T-cell (primary cell): ENCODE measurements around the gene DROSHA. TPM values are rescaled to one million over a fixed set of nuclear protein-coding genes. Genes with fewer than 3 reads are reported as not detected.

Experiments used
- ATAC-seq, 4 experiments: fragments of 200-7000 bp in 3 of 4; fragments of 150-1000 bp in 1 of 4; cut with Tn5 transposase; replicated peaks in 1 of 4; 1 replicate in 3 of 4; 2 replicates in 1 of 4; pipeline ENCODE4 v1.10.0; 2021; ENCODE audit warnings: moderate library complexity in 3 of 4, mild to moderate bottlenecking in 2 of 4, moderate number of reproducible peaks in 1 of 4
- CTCF ChIA-PET, 2 donors: fragments of 300-600 bp; sonication (Branson Sonifier 250); formaldehyde crosslinking; loops; one replicate each; lab custom pipeline; 2022; ENCODE audit warnings: antibody characterized with exemption in 2 of 2; lab: Charles Lee
- POLR2A ChIA-PET, 2 donors: fragments of 300-600 bp; sonication (Branson Sonifier 250); formaldehyde crosslinking; loops; one replicate each; lab custom pipeline; 2022; ENCODE audit warnings: antibody characterized with exemption in 2 of 2; lab: Charles Lee
- DNase-seq, 35 experiments: peaks; one replicate each; pipeline versions ENCODE4 v3.0.0 to v3.0.0-alpha.2; 2013 to 2023
- H3K27ac ChIP-seq: one replicate; pipeline ENCODE4 v1.5.1; 2013; ENCODE audit warnings: low read length
- H3K27me3 ChIP-seq, 2 experiments: replicated peaks in 1 of 2; 1 replicate in 1 of 2; 2 replicates in 1 of 2; pipeline versions ENCODE4 v1.6.1 to v1.7.0; 2013; ENCODE audit warnings: low read length in 1 of 2, mixed read lengths in 1 of 2; ENCODE audit not compliant: control insufficient read depth in 2 of 2, insufficient read depth in 2 of 2; ENCODE audit errors: extremely low read depth in 1 of 2
- H3K36me3 ChIP-seq, 2 donors: 1 replicate in 1 of 2; 2 replicates in 1 of 2; pipeline versions ENCODE4 v1.6.1 to v1.7.0; 2013; ENCODE audit warnings: low read length in 1 of 2; ENCODE audit not compliant: control insufficient read depth in 2 of 2, insufficient read depth in 1 of 2; ENCODE audit errors: extremely low read depth in 1 of 2
- H3K4me1 ChIP-seq, 2 experiments: 1 replicate in 1 of 2; 2 replicates in 1 of 2; pipeline versions ENCODE4 v1.6.1 to v1.7.0; 2013; ENCODE audit warnings: low read length in 2 of 2, mixed read lengths in 1 of 2; ENCODE audit not compliant: insufficient read depth in 2 of 2, control insufficient read depth in 1 of 2; ENCODE audit errors: extremely low read depth in 1 of 2
- H3K4me3 ChIP-seq, 2 donors: 1 replicate in 1 of 2; 2 replicates in 1 of 2; pipeline versions ENCODE4 v1.5.1 to v1.7.0; 2013; ENCODE audit warnings: mild to moderate bottlenecking in 2 of 2, low read length in 1 of 2, moderate library complexity in 1 of 2; ENCODE audit not compliant: control insufficient read depth in 1 of 2; ENCODE audit errors: extremely low read depth in 1 of 2
- H3K9me3 ChIP-seq: 2 replicates; pipeline ENCODE4 v1.7.0; 2013
- H3K27ac Mint-ChIP-seq, 2 donors: one replicate each; pipeline ENCODE4 v1.8.0; 2020 to 2021; ENCODE audit warnings: mild to moderate bottlenecking in 2 of 2, mixed read lengths in 2 of 2
- H3K27me3 Mint-ChIP-seq, 2 donors: one replicate each; pipeline ENCODE4 v1.8.0; 2021 to 2022; ENCODE audit warnings: mixed read lengths in 2 of 2
- H3K36me3 Mint-ChIP-seq: one replicate; pipeline ENCODE4 v1.8.0; 2021; ENCODE audit warnings: mixed read lengths
- H3K4me1 Mint-ChIP-seq, 3 donors: one replicate each; pipeline ENCODE4 v1.8.0; 2020 to 2022; ENCODE audit warnings: mixed read lengths in 3 of 3, mild to moderate bottlenecking in 1 of 3
- H3K4me3 Mint-ChIP-seq, 3 donors: one replicate each; pipeline ENCODE4 v1.8.0; 2020 to 2022; ENCODE audit warnings: mild to moderate bottlenecking in 3 of 3, mixed read lengths in 3 of 3, moderate library complexity in 3 of 3
- H3K9me3 Mint-ChIP-seq, 3 donors: one replicate each; pipeline ENCODE4 v1.8.0; 2020 to 2022; ENCODE audit warnings: mixed read lengths in 3 of 3
- WGBS: methylation state at CpG from one replicate; pipeline ENCODE4 v1.1.5; 2013; ENCODE audit warnings: missing lambda C conversion rate; ENCODE audit not compliant: insufficient coverage; 5-methylcytosine and 5-hydroxymethylcytosine counted together
- total RNA-seq, 35 experiments: library from RNA in 6 of 35; stranded (reverse) in 6 of 35; fragments of 120-200 nt in 1 of 35; gene quantifications; one replicate each; pipeline versions ENCODE4 v1.2.1 to v1.2.4 and lab custom pipeline; 2013 to 2026

The DROSHA gene
- total RNA-seq, 5 donors from 2014 or later (not counting 1 experiment from before 2014, with no cell fraction given): 42.2 to 82.1 (median 69.6) TPM

DNA sequence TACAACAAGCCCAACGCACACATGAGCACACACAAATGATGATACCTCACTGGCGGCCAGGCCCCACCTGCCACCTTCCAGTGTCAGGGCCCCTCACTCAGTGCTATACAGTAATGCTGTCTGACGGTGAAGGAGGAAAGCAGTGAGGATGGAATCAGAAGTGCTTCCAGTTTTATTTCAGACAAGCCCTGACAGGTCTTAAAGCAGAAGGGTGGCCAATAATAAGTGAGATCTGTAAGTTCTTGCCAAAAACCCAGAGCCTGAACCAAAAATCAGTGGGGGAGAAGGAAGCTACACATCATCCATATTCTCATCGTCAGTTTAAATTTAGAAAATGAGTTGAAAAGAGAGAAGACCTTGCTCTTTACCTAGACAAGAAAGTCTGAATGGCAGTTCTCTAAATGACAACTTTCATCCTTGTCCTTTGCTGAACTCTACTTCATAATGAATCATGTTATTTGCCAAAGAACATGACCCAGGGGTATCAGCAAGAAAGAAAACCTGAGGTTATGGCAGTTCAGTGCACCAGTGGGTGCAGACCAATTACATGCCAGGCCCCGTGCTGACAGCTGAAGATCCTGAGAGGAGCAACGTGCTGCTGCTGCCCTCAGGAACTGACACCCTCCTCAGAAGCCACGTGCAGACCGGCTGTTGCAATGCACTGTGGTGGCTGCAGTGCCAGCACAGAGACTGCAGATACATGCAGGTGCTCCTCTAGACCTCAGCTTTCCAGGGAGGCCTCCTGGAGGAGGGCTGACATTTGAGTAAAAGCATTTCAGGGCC is 118.7 kb downstream of the DROSHA start:
- H3K36me3 Mint-ChIP-seq: peaks cover 53% of the 10 kb centered on the region
- ATAC-seq: no peak
- H3K27ac Mint-ChIP-seq: no peak overlapping the region

DNA sequence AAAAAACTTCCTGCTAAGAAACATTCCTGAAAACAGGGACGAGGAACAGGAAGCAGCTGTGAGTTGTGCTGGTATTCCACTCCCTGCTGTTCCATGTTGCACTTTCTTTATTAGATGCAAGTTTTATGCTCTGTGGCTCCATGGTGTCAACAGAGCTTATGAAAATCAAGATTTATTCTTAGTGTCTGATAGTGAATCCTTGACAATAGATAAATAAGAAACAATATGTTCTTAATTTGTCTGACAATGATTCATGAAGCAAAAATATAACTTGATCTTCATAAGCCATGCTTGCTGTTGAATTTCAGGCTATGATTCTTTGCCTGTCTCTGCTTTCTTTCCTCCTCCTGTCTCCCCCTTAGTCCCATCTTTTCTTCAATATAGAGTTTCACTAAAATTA is 119.6 kb downstream of the DROSHA start:
- ChIA-PET CTCF (no interaction called here), POLR2A (no interaction called here)
- no peaks in the 10 kb centered on the region for H3K9me3 ChIP-seq
- WGBS: 60% methylated on average over 1 of the region's 1 CpG
- Mint-ChIP-seq H3K27ac (no peak overlapping the region), H3K36me3 (peaks cover 61% of the 10 kb centered on the region), H3K4me1 (no peaks in the 10 kb centered on the region), H3K9me3 (no peaks in the 10 kb centered on the region), H3K27me3 (no peaks in the 10 kb centered on the region), H3K4me3 (no peak overlapping the region)
- H3K27me3 ChIP-seq: no peaks in the 10 kb centered on the region
- H3K4me3 ChIP-seq: no peak overlapping the region
- ATAC-seq: no peak
- no peaks in the 10 kb centered on the region for H3K4me1 ChIP-seq
- no peak for DNase-seq
- H3K27ac ChIP-seq: no peak overlapping the region
- peaks cover 5 to 73% of the 10 kb centered on the region in 2 donors for H3K36me3 ChIP-seq

More for the DNA sequence above, 118.7 kb downstream of the DROSHA start:
- CTCF ChIA-PET: no interaction called here
- no peaks in the 10 kb centered on the region for H3K27me3 ChIP-seq
- H3K9me3 Mint-ChIP-seq: no peaks in the 10 kb centered on the region
- 95% methylated on average over 5 of the region's 8 CpGs for WGBS
- H3K4me3 ChIP-seq: no peak overlapping the region
- no peaks in the 10 kb centered on the region for H3K4me1 ChIP-seq
- no peaks in the 10 kb centered on the region for H3K4me1 Mint-ChIP-seq
- no peaks in the 10 kb centered on the region for H3K27me3 Mint-ChIP-seq
- POLR2A ChIA-PET: no interaction called here
- DNase-seq: no peak
- no peak overlapping the region for H3K4me3 Mint-ChIP-seq
- no peak overlapping the region for H3K27ac ChIP-seq
- peaks cover 8 to 73% of the 10 kb centered on the region in 2 donors for H3K36me3 ChIP-seq
- no peaks in the 10 kb centered on the region for H3K9me3 ChIP-seq

DNA sequence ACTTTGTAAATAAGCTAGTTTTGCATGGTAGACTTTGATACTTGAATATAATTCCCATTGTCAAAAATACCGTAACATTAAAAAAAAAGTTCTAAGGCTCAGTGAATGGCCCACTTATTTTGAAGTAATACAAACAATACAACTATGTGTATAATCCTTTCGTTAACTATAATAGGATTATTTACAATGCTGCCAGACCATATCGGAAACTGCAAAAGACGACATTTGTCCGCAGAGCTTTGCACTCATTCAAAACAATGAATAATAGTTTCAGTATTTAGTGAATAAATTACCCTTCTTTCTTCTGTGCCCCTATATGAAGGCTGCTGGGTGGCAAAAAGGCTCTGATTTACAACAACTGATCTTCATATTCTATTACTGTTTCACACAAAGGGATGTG is 121.8 kb downstream of the DROSHA start:
- no peak overlapping the region for H3K27ac ChIP-seq
- no peak overlapping the region for H3K4me3 ChIP-seq
- Mint-ChIP-seq H3K27me3 (no peaks in the 10 kb centered on the region), H3K4me1 (no peaks in the 10 kb centered on the region), H3K27ac (no peak overlapping the region), H3K4me3 (no peak overlapping the region), H3K9me3 (no peaks in the 10 kb centered on the region), H3K36me3 (peaks cover 78% of the 10 kb centered on the region)
- peaks cover 5 to 72% of the 10 kb centered on the region in 2 donors for H3K36me3 ChIP-seq
- no peaks in the 10 kb centered on the region for H3K9me3 ChIP-seq
- POLR2A ChIA-PET: no interaction called here
- ATAC-seq (no peak), DNase-seq (no peak)
- no peaks in the 10 kb centered on the region for H3K4me1 ChIP-seq
- no CpG with 5 or more reads among the region's 5 CpGs for WGBS
- CTCF ChIA-PET: no interaction called here
- no peaks in the 10 kb centered on the region for H3K27me3 ChIP-seq

DNA sequence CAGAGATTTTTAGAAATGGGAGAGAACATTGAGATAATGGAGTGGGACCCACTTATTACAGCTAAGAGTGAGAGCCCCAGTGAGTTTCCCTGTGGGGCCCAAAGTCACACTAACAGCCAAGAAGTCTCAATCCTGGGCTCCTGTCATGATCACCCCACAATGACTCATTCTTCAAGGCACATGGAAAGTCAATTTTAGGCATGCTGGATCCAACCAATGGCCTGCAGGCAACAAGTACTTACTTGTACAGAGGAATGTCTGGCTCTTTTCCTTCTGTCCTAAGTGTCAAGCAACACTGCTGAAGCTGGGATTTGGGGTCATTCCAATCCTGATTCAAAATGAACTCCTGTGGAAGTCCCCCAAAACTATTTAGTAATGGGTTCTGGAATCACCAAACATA is 123.1 kb downstream of the DROSHA start:
- H3K4me3 ChIP-seq: no peak overlapping the region
- peaks cover 11 to 71% of the 10 kb centered on the region in 2 donors for H3K36me3 ChIP-seq
- CTCF ChIA-PET: no interaction called here
- no peaks in the 10 kb centered on the region for H3K4me1 ChIP-seq
- ATAC-seq: no peak
- no peaks in the 10 kb centered on the region for H3K27me3 ChIP-seq
- Mint-ChIP-seq H3K4me1 (no peaks in the 10 kb centered on the region), H3K27me3 (no peaks in the 10 kb centered on the region), H3K4me3 (no peak overlapping the region), H3K27ac (no peak overlapping the region), H3K36me3 (peaks cover 85% of the 10 kb centered on the region), H3K9me3 (no peaks in the 10 kb centered on the region)
- DNase-seq: no peak
- H3K9me3 ChIP-seq: no peaks in the 10 kb centered on the region
- no peak overlapping the region for H3K27ac ChIP-seq
- POLR2A ChIA-PET: interaction anchor here in 1 of 2 donors (0.7 kb wide), 1 partner anchor 136 kb away, joined by 3 read pairs; no protein-coding TSS in a partner anchor

DNA sequence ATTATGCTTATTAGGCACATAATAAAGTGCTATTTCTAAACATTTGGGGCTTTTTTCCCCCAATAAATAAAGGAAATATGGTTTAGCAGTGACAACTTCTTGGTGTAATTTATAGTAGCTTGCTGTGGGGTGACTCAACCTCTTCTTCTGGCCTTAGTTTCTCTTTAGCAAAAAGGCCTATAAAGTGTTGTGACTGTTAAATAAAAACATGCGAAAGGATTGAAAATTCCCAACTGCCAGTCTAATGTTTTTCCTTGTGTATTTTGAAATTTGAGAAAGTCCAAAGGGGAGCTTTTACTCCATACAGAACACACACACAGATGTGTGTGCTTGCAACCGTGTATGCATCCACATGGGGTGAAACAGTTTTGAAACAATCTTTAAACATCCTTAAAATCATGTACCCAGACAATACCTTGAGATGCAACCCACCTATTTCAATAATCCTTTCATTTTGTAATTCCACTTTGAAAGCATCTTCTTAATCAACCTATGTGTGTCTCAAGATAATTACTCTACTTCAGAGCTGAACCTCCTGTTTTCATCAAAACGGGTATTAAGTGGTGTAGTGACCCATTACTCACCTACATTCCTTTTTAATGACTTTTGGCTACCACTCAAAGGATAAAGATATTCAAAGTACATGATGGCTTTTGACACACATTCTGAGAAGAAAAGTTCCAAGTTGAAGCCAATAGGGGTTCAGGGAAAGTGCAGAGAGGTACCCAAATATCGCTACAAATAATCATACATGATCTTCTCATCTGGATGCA is 123.8 kb downstream of the DROSHA start:
- Mint-ChIP-seq H3K36me3 (peaks cover 86% of the 10 kb centered on the region), H3K27me3 (no peaks in the 10 kb centered on the region), H3K27ac (no peak overlapping the region), H3K4me3 (no peak overlapping the region), H3K4me1 (no peaks in the 10 kb centered on the region), H3K9me3 (no peaks in the 10 kb centered on the region)
- DNase-seq (no peak), ATAC-seq (no peak)
- H3K4me1 ChIP-seq: no peaks in the 10 kb centered on the region
- ChIA-PET POLR2A (no interaction called here), CTCF (no interaction called here)
- no CpG with 5 or more reads among the region's 4 CpGs for WGBS
- H3K27me3 ChIP-seq: no peaks in the 10 kb centered on the region
- no peak overlapping the region for H3K4me3 ChIP-seq
- H3K27ac ChIP-seq: no peak overlapping the region
- H3K36me3 ChIP-seq: peaks cover 11 to 68% of the 10 kb centered on the region in 2 donors
- no peaks in the 10 kb centered on the region for H3K9me3 ChIP-seq

DNA sequence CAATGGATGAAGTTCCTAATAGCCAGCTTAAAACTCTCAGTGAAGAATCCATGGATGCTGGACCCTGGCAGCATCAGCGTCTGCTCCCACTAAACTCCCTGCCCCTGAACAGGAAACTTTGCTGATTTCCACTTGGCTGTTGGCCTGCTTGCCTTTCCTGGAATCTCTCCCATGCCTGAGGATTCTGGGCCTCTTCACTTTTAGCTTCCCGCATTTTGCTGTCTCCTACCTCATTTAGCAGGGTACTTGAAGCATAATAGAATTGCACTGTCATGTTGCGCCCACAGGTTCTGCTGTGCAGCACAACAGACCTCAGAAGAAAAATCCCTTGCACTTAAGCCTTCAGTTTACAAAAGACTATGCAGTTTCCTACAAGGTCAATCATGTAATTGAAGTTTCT is 127.6 kb downstream of the DROSHA start:
- peaks cover 75% of the 10 kb centered on the region for H3K36me3 Mint-ChIP-seq
- H3K27me3 Mint-ChIP-seq: no peaks in the 10 kb centered on the region

More for the DNA sequence above, 127.6 kb downstream of the DROSHA start:
- H3K4me3 Mint-ChIP-seq: no peak overlapping the region
- no peak overlapping the region for H3K4me3 ChIP-seq
- no peaks in the 10 kb centered on the region for H3K4me1 ChIP-seq
- H3K27me3 ChIP-seq: no peaks in the 10 kb centered on the region
- no peak for DNase-seq
- H3K9me3 ChIP-seq: no peaks in the 10 kb centered on the region
- no peak for ATAC-seq
- H3K9me3 Mint-ChIP-seq: no peaks in the 10 kb centered on the region
- WGBS: 94% methylated on average over 3 of the region's 3 CpGs
- POLR2A ChIA-PET: no interaction called here
- no peak overlapping the region for H3K27ac ChIP-seq
- H3K27ac Mint-ChIP-seq: no peak overlapping the region
- CTCF ChIA-PET: no interaction called here
- no peaks in the 10 kb centered on the region for H3K4me1 Mint-ChIP-seq
- H3K36me3 ChIP-seq: peaks cover 5 to 63% of the 10 kb centered on the region in 2 donors
